IMR-90 (cell line): ENCODE results near the gene FOXD4L6.
"Not testable (repeated sequence)": the region's sequence is repeated elsewhere in the genome, so short reads cannot be mapped to it uniquely, and the experiment has no call there.

Experiments
- CTCF ChIP-seq: conservative IDR thresholded peaks from 2 replicates; pipeline ENCODE4 v1.5.1; 2012; ENCODE audit warnings: mild to moderate bottlenecking, low read depth, low read length, improper control_type of control experiment
- FOS ChIP-seq: fragments of 150-350 bp; IDR thresholded peaks from 2 replicates; pipeline ENCODE4 v1.6.1; 2016; ENCODE audit warnings: low read depth, low read length
- MAFK ChIP-seq: IDR thresholded peaks from 2 replicates; pipeline ENCODE4 v1.6.1; 2012; ENCODE audit warnings: low read depth, low read length, improper control_type of control experiment
- USF2 ChIP-seq: fragments of 150-350 bp; IDR thresholded peaks from 2 replicates; pipeline ENCODE4 v1.6.1; 2017; ENCODE audit warnings: mild to moderate bottlenecking, antibody characterized with exemption, low read length, low read depth

DNA sequence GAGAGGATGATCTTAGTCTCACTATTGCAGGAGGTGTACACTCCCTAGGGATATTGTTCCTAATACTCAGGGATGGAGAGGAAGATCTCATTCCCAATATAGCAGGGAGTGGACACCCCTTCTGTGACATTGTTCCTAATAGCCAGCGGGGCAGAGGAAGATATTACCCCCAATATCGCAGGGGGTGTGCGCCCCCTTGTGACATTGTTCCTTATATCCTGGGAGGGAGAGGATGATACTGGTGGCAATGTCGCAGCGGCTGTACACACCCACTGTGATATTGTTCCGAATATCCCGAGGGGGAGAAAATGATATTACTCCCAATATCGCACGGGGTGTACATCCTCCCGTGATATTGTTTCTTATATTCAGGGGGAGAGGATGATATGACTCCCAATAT lies 17.6 kb downstream of the FOXD4L6 start:
- not testable (repeated sequence) for TF ChIP-seq USF2, MAFK, FOS
- TF ChIP-seq CTCF, result 0 out of 2 replicates have a peak, but pooled peaks have one; percentile 4
